PFSK-1 (cell line): ENCODE measurements around the gene C1orf141.

Source experiments
- POLR2AphosphoS5 ChIP-seq: IDR thresholded peaks from 2 replicates; pipeline ENCODE4 v1.6.1; 2012; ENCODE audit warnings: low read depth, mild to moderate bottlenecking, control low read depth, low read length, moderate library complexity
- TAF1 ChIP-seq: IDR thresholded peaks from 2 replicates; pipeline ENCODE4 v1.6.1; 2012; ENCODE audit warnings: low read length, control low read depth, borderline replicate concordance; ENCODE audit not compliant: insufficient read depth
- TF ChIP-seq, protein P1 (sequence below), 2 experiments: IDR thresholded peaks; 2 replicates each; pipeline versions ENCODE4 v1.6.1 to v1.8.0; 2011 to 2012; ENCODE audit warnings: low read depth in 2 of 2, low read length in 2 of 2, control low read depth in 1 of 2, inconsistent platforms in 1 of 2, mild to moderate bottlenecking in 1 of 2, moderate library complexity in 1 of 2; ENCODE audit not compliant: insufficient read depth in 1 of 2

GRCh38 chr1:67088440-67088839, 46.3 kb downstream of the C1orf141 start:
- TF ChIP-seq, protein P1, sequence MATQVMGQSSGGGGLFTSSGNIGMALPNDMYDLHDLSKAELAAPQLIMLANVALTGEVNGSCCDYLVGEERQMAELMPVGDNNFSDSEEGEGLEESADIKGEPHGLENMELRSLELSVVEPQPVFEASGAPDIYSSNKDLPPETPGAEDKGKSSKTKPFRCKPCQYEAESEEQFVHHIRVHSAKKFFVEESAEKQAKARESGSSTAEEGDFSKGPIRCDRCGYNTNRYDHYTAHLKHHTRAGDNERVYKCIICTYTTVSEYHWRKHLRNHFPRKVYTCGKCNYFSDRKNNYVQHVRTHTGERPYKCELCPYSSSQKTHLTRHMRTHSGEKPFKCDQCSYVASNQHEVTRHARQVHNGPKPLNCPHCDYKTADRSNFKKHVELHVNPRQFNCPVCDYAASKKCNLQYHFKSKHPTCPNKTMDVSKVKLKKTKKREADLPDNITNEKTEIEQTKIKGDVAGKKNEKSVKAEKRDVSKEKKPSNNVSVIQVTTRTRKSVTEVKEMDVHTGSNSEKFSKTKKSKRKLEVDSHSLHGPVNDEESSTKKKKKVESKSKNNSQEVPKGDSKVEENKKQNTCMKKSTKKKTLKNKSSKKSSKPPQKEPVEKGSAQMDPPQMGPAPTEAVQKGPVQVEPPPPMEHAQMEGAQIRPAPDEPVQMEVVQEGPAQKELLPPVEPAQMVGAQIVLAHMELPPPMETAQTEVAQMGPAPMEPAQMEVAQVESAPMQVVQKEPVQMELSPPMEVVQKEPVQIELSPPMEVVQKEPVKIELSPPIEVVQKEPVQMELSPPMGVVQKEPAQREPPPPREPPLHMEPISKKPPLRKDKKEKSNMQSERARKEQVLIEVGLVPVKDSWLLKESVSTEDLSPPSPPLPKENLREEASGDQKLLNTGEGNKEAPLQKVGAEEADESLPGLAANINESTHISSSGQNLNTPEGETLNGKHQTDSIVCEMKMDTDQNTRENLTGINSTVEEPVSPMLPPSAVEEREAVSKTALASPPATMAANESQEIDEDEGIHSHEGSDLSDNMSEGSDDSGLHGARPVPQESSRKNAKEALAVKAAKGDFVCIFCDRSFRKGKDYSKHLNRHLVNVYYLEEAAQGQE (IDR thresholded peaks at IDR 0.05; ENCODE audit: insufficient read depth in 1 of 2, low read depth in 2 of 2, low read length in 2 of 2): no peak
- TF ChIP-seq POLR2AphosphoS5 (no peak), TAF1 (no peak)
